Right cardiac atrium (tissue), 5 donors: Measurements from ENCODE around the gene CCL23. TPM values are rescaled to one million over a fixed set of nuclear protein-coding genes. Genes with fewer than 3 reads are reported as not detected.

Experiments used
- ATAC-seq, 2 donors: fragments of 200-7000 bp; cut with Tn5 transposase; one replicate each; pipeline versions ENCODE4 v1.8.0 to v1.9.1; 2020; ENCODE audit warnings: moderate library complexity in 2 of 2, mild to moderate bottlenecking in 1 of 2
- DNase-seq, 3 donors: peaks; one replicate each; pipeline ENCODE4 v3.0.0-alpha.2; 2020
- H3K27ac ChIP-seq: one replicate; pipeline ENCODE4 v1.5.1; 2013; ENCODE audit warnings: mild to moderate bottlenecking, low read length, control low read depth, moderate library complexity
- H3K27me3 ChIP-seq: one replicate; pipeline ENCODE4 v1.6.1; 2013; ENCODE audit not compliant: control insufficient read depth, insufficient read depth
- H3K4me1 ChIP-seq: one replicate; pipeline ENCODE4 v1.6.1; 2013; ENCODE audit warnings: low read length; ENCODE audit not compliant: control insufficient read depth, insufficient read depth
- H3K4me3 ChIP-seq: one replicate; pipeline ENCODE4 v1.5.1; 2013; ENCODE audit warnings: low read length, control low read depth
- H3K9me3 ChIP-seq: one replicate; pipeline ENCODE4 v1.6.1; 2013; ENCODE audit warnings: low read length; ENCODE audit not compliant: control insufficient read depth
- WGBS: extraction: QIAGEN DNeasy Blood & Tissue Kit; methylation state at CpG from one replicate; pipeline ENCODE4 v1.1.7; 2013; 5-methylcytosine and 5-hydroxymethylcytosine counted together
- intact Hi-C, 4 donors: fragments of 100-400 bp; cut with DNase I; formaldehyde crosslinking; loops; one replicate each; pipeline versions ENCODE4 v1.11.0 to v1.14.0; 2022 to 2023
- polyA plus RNA-seq: library from polyadenylated mRNA; stranded (reverse); fragments of 200-250 nt; gene quantifications from one replicate; pipeline ENCODE4 v1.2.3, GENCODE V29; 2013
- total RNA-seq, 4 donors: library from RNA; stranded (reverse); fragmentation: NEBNext Ultra II Directional; extraction: Animal tissue kit (Norgen Biotek cat#: 25700); gene quantifications; one replicate each; pipeline ENCODE4 v1.2.1, GENCODE V29; 2021
- donor health status: healthy with polysubstance abuse.
- donor health status: DM: no; HTN: yes; CAD: no.
- donor health status: DM: no; HTN: no; CAD: no.
- donor health status: DM: no; HTN: yes; CAD: no; lungs with severe emphysema.
- donor health status: DM: yes; HTN: yes; CAD: no.

The CCL23 gene
- total and polyA plus RNA-seq, 5 donors: 0.20 to 0.69 (median 0.59) TPM; not detected in 1

DNA sequence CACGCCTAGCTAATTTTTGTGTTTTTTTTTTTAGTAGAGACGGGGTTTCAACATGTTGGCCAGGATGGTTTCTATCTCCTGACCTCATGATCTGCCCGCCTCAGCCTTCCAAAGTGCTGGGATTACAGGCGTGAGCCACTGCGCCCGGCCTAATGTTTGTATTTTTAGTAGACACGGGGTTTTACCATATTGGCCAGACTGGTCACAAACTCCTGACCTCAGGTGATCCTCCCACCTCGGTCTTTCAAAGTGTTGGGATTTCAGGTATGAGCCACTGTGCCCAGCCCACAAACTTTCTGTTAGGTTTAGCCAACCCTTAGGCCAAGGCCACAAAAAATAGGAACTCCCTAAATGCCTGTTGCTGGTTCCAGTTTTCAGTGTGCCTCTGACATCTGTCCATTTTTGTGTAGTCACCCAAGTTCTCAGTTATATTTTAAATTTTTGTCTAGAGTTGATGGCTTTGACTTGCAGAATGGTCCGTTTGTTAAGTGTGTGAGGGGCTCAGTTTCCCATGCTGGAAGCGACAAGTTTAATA is 49.2 kb downstream of the CCL23 start:
- WGBS: 82% methylated on average over 10 of the region's 10 CpGs
- Histone ChIP-seq H3K27me3 (no peaks in the 10 kb centered on the region), H3K4me3 (no peak overlapping the region), H3K27ac (no peak overlapping the region), H3K9me3 (no peaks in the 10 kb centered on the region), H3K4me1 (no peaks in the 10 kb centered on the region)
- intact Hi-C loops: loop anchor here in 3 of 4 donors (5.0 to 10.0 kb wide), 3 partner anchors 179 to 516 kb away; partner anchors contain the start of gene ZNHIT3 (in 1 of the 3)
- no peak for DNase-seq
- ATAC-seq: no peak

DNA sequence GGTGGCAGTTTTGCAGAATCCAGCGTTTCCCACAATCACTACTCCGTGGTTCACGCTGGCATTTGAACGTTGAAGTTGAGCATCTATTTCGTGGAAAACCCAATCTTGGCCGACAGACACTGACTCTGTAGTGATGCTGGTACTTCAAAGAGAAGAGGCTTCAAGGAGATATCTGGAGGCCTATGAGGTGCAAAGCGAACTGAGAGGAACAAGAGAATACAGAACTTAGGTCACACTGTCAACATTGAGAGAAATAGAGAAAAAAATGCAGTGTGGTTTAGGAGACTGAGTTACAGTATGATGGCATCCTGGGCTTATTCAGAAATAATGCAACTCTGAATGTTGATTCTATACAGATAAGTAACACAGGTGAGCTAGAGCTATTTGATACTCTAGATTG is 52.5 kb downstream of the CCL23 start:
- no peak for ATAC-seq
- no peak for DNase-seq
- intact Hi-C loops: loop anchor here in 3 of 4 donors (5.0 to 10.0 kb wide), 3 partner anchors 182 to 520 kb away; partner anchors contain the start of gene ZNHIT3 (in 1 of the 3)
- Histone ChIP-seq H3K4me3 (no peak overlapping the region), H3K4me1 (no peaks in the 10 kb centered on the region), H3K9me3 (no peaks in the 10 kb centered on the region), H3K27ac (no peak overlapping the region), H3K27me3 (no peaks in the 10 kb centered on the region)
- 91% methylated on average over 7 of the region's 7 CpGs for WGBS

DNA sequence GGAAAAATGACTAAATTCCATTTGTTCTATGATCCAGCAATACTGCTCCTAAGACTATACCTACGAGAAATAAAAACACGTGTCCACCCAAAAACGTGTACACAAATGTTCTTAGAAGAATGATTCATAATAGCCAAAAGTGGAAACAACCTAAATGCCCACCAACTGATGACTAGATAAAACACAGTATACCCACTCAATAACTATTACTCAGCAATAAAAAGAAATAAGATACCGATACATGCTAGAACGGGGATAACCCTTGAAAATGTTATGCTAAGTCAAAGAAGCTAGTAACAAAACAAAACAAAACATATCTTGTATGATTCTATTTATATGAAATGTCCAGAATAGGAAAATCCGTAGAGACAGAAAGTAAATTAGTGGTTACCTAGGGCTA is 54.1 kb downstream of the CCL23 start:
- H3K4me1 ChIP-seq: no peaks in the 10 kb centered on the region
- DNase-seq (no peak), ATAC-seq (no peak)
- intact Hi-C loops: loop anchor here in 1 of 4 donors (10.0 kb wide), 1 partner anchor 521 kb away; the partner anchor contains the start of gene ZNHIT3
- whole genome bisulfite sequencing: 86% methylated on average over 6 of the region's 6 CpGs
- no peaks in the 10 kb centered on the region for H3K9me3 ChIP-seq
- no peaks in the 10 kb centered on the region for H3K27me3 ChIP-seq
- H3K27ac ChIP-seq: no peak overlapping the region
- H3K4me3 ChIP-seq: no peak overlapping the region

Other genes starting within 250 kb of the CCL23 start
- gene MMP28, start 222.3 kb downstream of the CCL23 start, total RNA-seq: 1 to 10 TPM; 4.6 to 5.8 (median 5.4) TPM
- 9.2 TPM for gene MMP28, start 222.3 kb downstream of the CCL23 start, polyA plus RNA-seq
- gene TAF15, start 208.5 kb downstream of the CCL23 start, total RNA-seq: 100 to 1,000 TPM in 3 of 4 donors, 10 to 100 TPM in 1; 96.5 to 125 (median 106) TPM
- gene TAF15, start 208.5 kb downstream of the CCL23 start, polyA plus RNA-seq: 86.3 TPM
- not detected for gene HEATR9, start 149.1 kb downstream of the CCL23 start, total RNA-seq
- gene HEATR9, start 149.1 kb downstream of the CCL23 start, polyA plus RNA-seq: not detected
- gene CCL5, start 137.6 kb downstream of the CCL23 start, total RNA-seq: 1 to 10 TPM; 1.2 to 3.3 (median 2.3) TPM
- 1.6 TPM for gene CCL5, start 137.6 kb downstream of the CCL23 start, polyA plus RNA-seq
- gene RDM1, start 87.2 kb downstream of the CCL23 start, total RNA-seq: not detected
- gene RDM1, start 87.2 kb downstream of the CCL23 start, polyA plus RNA-seq: not detected
- gene LYZL6, start 74.3 kb downstream of the CCL23 start, total RNA-seq: not detected
- gene LYZL6, start 74.3 kb downstream of the CCL23 start, polyA plus RNA-seq: not detected
- gene CCL16, start 36.5 kb downstream of the CCL23 start, total RNA-seq: under 1 TPM in 1 of 4 donors, not detected in 3; 0.15 TPM
- 0.29 TPM for gene CCL16, start 36.5 kb downstream of the CCL23 start, polyA plus RNA-seq
- 10 to 100 TPM in 3 of 4 donors, 1 to 10 TPM in 1; 5.1 to 28.2 (median 25.0) TPM for gene CCL14, start 31.2 kb downstream of the CCL23 start, total RNA-seq
- 114 TPM for gene CCL14, start 31.2 kb downstream of the CCL23 start, polyA plus RNA-seq
- not detected for gene CCL15, start 16.4 kb downstream of the CCL23 start, total RNA-seq
- gene CCL15, start 16.4 kb downstream of the CCL23 start, polyA plus RNA-seq: not detected
- 10 to 100 TPM in 1 of 4 donors, 1 to 10 TPM in 2, under 1 TPM in 1; 0.74 to 12.3 (median 1.5) TPM for gene CCL18, start 46.3 kb upstream of the CCL23 start, total RNA-seq
- gene CCL18, start 46.3 kb upstream of the CCL23 start, polyA plus RNA-seq: 0.20 TPM
- 1 to 10 TPM in 3 of 4 donors, under 1 TPM in 1; 0.38 to 2.3 (median 1.3) TPM for gene CCL3, start 72.2 kb upstream of the CCL23 start, total RNA-seq
- 0.66 TPM for gene CCL3, start 72.2 kb upstream of the CCL23 start, polyA plus RNA-seq
- gene CCL4, start 85.9 kb upstream of the CCL23 start, total RNA-seq: 1 to 10 TPM in 3 of 4 donors, under 1 TPM in 1; 0.42 to 1.7 (median 1.2) TPM
- 0.95 TPM for gene CCL4, start 85.9 kb upstream of the CCL23 start, polyA plus RNA-seq
- gene TBC1D3B, start 158.7 kb upstream of the CCL23 start, total RNA-seq: 1 to 10 TPM; 3.1 to 4.6 (median 4.2) TPM
- gene TBC1D3B, start 158.7 kb upstream of the CCL23 start, polyA plus RNA-seq: 1.5 TPM
- not detected for gene CCL3L1, start 178.8 kb upstream of the CCL23 start, total RNA-seq
- 0.14 TPM for gene CCL3L1, start 178.8 kb upstream of the CCL23 start, polyA plus RNA-seq
- under 1 TPM in 1 of 4 donors, not detected in 3; 0.74 TPM for gene CCL4L2, start 193.1 kb upstream of the CCL23 start, total RNA-seq
- gene CCL4L2, start 193.1 kb upstream of the CCL23 start, polyA plus RNA-seq: 0.34 TPM
- gene TBC1D3I, start 246.6 kb upstream of the CCL23 start, total RNA-seq: under 1 TPM; 0.18 to 0.59 (median 0.38) TPM
- not detected for gene TBC1D3I, start 246.6 kb upstream of the CCL23 start, polyA plus RNA-seq